ENCODE measurements around the gene CTIF.

Gene CTIF

DNA sequence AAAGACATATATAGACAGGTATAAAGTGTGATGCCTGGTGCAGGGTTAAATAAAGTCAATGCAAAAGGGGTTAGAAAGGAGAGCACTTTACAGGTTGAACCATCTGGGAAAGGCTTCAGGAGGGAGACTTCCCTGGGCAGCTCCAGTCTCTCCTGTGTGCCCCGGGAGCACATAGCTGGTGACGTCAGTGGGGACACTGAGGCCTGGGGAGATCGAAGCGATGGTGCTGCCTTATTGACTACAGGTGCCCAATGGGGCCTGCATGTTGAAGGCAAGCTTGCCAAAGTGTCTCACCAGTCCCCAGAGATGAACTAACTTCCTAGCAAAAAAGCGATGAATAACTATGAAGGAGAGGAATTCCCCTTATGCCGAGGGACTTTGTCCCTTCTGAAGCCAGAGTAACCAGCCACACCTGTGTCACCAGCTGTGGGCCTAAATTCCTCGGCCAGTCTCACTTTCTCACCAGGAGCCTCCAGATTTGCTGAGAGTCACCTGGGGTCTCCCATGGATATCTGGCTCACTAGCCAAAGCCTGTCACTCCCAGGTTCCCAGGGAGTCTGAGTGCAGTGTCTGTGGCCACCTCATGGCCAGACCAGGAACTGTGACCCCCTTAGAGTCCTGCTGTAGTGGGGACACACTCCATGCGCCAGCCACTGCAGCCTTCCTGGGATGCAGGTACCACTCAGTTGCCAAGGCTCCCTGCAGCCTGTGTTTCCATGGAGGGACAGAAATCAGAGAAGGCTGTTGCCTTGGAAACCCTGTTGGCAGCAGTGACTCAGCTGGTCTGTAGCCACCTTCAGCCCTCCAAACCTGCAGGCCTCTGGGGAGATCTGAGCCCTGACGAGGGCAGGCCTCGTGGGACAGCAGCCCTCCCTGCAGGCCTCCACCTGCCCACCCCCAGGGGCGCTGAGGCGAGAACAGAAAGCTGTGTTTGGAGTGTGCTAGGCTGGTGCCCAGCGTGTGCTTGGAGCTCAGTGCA is 128.7 kb downstream of the CTIF start:
- DNase-seq (ENCODE audit: low read depth), result no peak

DNA sequence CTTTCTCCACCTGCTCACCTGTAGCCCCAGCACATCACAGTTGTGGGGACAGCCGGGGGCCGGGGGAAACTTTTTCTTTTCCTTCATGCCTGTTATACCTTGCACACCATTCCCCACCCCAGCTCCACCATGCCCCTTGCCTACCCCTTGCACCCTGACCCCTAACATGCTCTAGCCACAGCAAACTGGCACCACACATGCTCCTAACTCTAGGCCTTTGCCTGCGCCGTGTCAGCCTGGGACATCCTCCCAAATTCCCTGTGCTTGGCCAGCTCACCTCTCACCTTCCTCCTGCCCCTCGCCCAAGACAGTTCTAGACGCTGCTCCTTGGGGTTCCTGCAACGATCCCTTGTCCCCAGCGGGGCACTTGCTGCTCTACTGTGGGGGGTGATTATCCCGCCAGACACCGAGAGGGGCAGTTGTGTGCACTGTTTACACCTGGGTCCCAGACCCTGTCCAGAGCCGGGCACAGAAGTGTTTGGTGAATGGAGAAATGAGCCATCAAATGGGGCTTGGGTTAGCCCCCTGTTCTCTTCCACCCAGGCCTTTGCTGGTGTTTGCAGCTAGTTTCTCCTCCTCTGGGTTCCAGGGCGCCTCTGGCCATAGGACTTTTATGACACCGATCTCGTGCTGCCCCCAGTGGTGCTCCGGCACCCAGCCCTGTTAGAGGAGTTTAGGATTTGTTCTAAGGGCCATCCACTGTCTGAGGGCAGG is 129.8 kb downstream of the CTIF start:
- no peak for DNase-seq (ENCODE audit: low read depth)

DNA sequence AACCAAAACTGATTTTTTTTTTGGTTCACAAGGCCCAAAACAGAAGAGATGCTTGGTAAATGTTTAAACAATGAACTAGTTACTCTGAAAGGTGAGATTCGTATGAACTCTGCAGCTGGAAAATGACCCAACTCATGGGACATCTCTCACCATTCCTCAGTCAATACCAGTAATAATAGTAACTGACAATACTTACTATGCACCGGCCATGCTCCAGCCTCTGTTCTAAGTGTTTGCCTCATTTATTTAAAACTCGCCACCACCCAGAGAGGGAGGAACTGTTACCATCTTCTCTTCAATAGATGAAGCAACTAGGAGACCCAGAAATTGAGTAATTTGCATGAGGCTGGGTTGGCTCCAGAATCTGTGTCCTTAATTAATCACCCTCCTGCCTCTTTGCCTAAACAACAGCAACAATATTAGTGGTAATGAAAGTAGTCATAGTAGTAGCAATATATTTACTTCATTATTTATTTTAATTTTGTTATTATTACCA is 130.4 kb downstream of the CTIF start:
- DNase-seq (ENCODE audit: low read depth), result no peak

DNA sequence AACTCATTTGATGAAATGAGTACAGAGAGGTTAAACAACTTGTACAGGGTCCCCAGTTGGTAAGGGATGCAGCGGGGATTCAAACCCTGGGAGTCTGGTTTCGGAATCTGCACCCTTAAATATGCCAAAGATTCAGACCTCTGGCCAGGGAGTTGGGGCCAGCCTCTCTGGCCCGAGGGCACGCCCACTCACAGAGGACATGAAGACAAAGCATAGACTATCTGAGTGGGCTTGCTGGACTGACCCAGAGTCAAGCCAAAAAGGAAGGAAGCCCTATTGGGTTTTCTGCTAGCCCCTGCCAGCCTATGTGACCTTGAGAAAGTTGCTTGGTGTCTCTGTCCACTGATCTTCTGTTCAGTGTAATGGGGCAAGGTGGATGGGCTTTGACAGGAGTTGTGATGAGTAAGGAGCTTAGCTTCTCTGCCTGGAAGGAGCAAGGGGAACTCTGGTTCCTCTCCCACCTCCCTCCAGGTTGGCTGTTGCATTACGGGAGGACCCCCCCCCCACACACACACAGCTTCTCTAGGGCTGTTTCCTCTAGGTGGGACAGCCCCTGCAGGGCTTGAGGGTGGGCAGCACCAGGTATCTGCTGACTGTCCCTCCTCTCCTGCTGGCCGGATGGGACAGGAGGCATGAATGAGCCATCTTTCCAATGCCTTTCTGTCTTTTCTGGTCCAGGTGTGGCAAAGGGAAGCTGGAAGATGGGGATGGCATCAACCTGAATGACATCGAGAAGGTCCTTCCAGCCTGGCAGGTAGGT is 131.3 kb downstream of the CTIF start:
- DNase-seq (ENCODE audit: low read depth), result no peak

GRCh38 chr18:48670751-48671560 is 132.1 kb downstream of the CTIF start:
- no peak for DNase-seq (ENCODE audit: low read depth)

- DNase-seq (ENCODE audit: low read depth), result no peak
These were observed 132.7 kb downstream of the CTIF start for GRCh38 chr18:48671561-48671945.

GRCh38 chr18:48672671-48673340 is 134.0 kb downstream of the CTIF start:
- DNase-seq (ENCODE audit: low read depth), result no peak

DNA sequence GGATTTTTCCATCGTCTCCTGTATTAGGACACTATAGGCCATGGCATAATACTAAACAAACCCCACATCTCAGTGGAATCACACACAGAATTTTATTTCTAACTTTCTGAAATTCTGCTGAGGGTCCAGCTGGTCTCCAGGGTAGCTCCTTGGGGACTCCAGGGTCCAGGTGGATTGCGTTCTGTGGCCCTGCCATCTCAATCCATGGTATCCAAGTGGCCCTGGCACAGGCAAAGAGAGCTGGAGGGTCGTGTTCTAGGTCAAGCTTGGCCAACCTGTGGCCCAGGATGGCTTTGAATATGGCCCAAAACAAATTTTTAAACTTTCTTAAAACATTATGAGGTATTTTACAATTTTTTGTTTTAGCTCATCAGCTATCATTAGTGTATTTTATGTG is 134.6 kb downstream of the CTIF start:
- DNase-seq (ENCODE audit: low read depth), result no peak

GRCh38 chr18:48673853-48674721 is 135.3 kb downstream of the CTIF start:
- DNase-seq (ENCODE audit: low read depth), result peak; percentile 68

GRCh38 chr18:48674758-48675351 is 136.0 kb downstream of the CTIF start:
- DNase-seq (ENCODE audit: low read depth), result no peak

GRCh38 chr18:48675352-48675761 is 136.5 kb downstream of the CTIF start:
- DNase-seq (ENCODE audit: low read depth), result peak; percentile 70

DNA sequence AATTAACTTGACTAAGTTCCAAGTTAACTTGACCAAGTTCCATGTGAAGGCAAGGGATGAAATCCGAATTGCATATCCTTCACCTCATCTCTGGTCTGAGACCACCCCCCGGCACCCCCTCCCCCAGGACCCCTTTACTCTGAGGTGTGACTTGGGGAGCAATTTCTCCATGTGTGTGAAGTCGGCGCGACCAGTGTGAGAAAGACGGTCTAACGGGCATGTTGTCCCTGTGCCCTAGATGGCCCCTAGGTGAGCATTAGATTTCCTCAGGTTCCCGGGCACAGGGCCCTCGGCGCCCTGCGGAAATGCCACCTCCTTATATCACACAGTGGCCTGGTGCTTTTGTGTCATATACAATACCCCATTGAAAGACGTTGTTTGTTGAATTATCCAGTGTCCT is 137.1 kb downstream of the CTIF start:
- no peak for DNase-seq (ENCODE audit: low read depth)

- DNase-seq (ENCODE audit: low read depth), result peak; percentile 38
These were observed 137.5 kb downstream of the CTIF start for GRCh38 chr18:48676346-48676745.

- DNase-seq (ENCODE audit: low read depth), result peak; percentile 36
These were observed 138.0 kb downstream of the CTIF start for GRCh38 chr18:48676756-48677368.

- no peak for DNase-seq (ENCODE audit: low read depth)
These were observed 139.6 kb downstream of the CTIF start for GRCh38 chr18:48678237-48679115.

- DNase-seq (ENCODE audit: low read depth), result no peak
These were observed 140.4 kb downstream of the CTIF start for GRCh38 chr18:48679236-48679635.

GRCh38 chr18:48680339-48681250 is 141.8 kb downstream of the CTIF start:
- DNase-seq (ENCODE audit: low read depth), result no peak

Data from amniotic epithelial cell (primary cell).